Mucosa of descending colon (tissue), 3 donors: ENCODE data around the gene EVI5. TPM values are rescaled to one million over a fixed set of nuclear protein-coding genes. Genes with fewer than 3 reads are reported as not detected.
"Not testable (repeated sequence)": the region's sequence is repeated elsewhere in the genome, so short reads cannot be mapped to it uniquely, and the experiment has no call there.

Experiments used
- ATAC-seq: fragments of 200-7000 bp; cut with Tn5 transposase; one replicate; pipeline ENCODE4 v1.9.1; 2020; ENCODE audit warnings: mild to moderate bottlenecking, moderate library complexity
- DNase-seq, 3 donors: peaks; one replicate each; pipeline ENCODE4 v3.0.0-alpha.2; 2020
- H3K36me3 ChIP-seq: fragments of 200-600 bp; one replicate; pipeline ENCODE4 v1.8.0; 2021; ENCODE audit warnings: low read depth, mild to moderate bottlenecking
- H3K4me1 ChIP-seq: fragments of 200-600 bp; one replicate; pipeline ENCODE4 v1.8.0; 2021; ENCODE audit warnings: low read depth, mild to moderate bottlenecking
- H3K4me3 ChIP-seq: fragments of 200-600 bp; one replicate; pipeline ENCODE4 v1.8.0; 2021; ENCODE audit warnings: mild to moderate bottlenecking
- H3K9me3 ChIP-seq: fragments of 200-600 bp; one replicate; pipeline ENCODE4 v1.8.0; 2021; ENCODE audit warnings: mild to moderate bottlenecking
- CTCF ChIP-seq: fragments of 200-600 bp; IDR thresholded peaks from one replicate; pipeline ENCODE4 v1.8.0; 2022; ENCODE audit warnings: antibody characterized with exemption, mild to moderate bottlenecking
- intact Hi-C, 2 donors: fragments of 100-400 bp; cut with DNase I in 1 of 2; cut with micrococcal nuclease in 1 of 2; formaldehyde crosslinking; loops; one replicate each; pipeline versions ENCODE4 v1.11.0 to v1.11.1; 2022; cut with DNase I, micrococcal nuclease
- total RNA-seq, 3 donors: library from RNA; stranded (reverse); fragmentation: NEBNext Ultra II Directional in 2 of 3; extraction: Animal tissue kit (Norgen Biotek cat#: 25700) in 2 of 3; gene quantifications; one replicate each; pipeline versions ENCODE4 v1.2.1 to v1.2.4, GENCODE V29; 2021 to 2023
- donor health status: DM: no; HTN: no; CAD: no; lungs with moderate emphysema.
- donor health status: DM: no; HTN: no; CAD: no.
- donor health status: DM: no; HTN: yes; CAD: no.

EVI5 gene
- total RNA-seq, 3 donors from 2014 or later, result 32.3 to 52.4 (median 33.5) TPM

- ATAC-seq, result no peak
- TF ChIP-seq CTCF, result no peak
- no peak for DNase-seq
- no peak overlapping the region for H3K4me3 ChIP-seq
- H3K4me1 ChIP-seq, result no peaks in the 10 kb centered on the region
- intact Hi-C loops, result no loop called here
- no peaks in the 10 kb centered on the region for H3K36me3 ChIP-seq
- H3K9me3 ChIP-seq, result no peaks in the 10 kb centered on the region
Measured at GRCh38 chr1:92730476-92730875, 54.4 kb downstream of the EVI5 start.

- Histone ChIP-seq H3K4me3 (no peak overlapping the region), H3K36me3 (no peaks in the 10 kb centered on the region), H3K4me1 (no peaks in the 10 kb centered on the region), H3K9me3 (peaks cover 2% of the 10 kb centered on the region)
- TF ChIP-seq CTCF, result no peak
- intact Hi-C loops, result no loop called here
- ATAC-seq, result no peak
- DNase-seq, result no peak
Measured at GRCh38 chr1:92728697-92729096, 56.2 kb downstream of the EVI5 start.

GRCh38 chr1:92723713-92724112 is 61.2 kb downstream of the EVI5 start:
- DNase-seq, intact Hi-C loops: not testable (repeated sequence)

GRCh38 chr1:92721886-92722285 is 63.0 kb downstream of the EVI5 start:
- no peaks in the 10 kb centered on the region for H3K4me1 ChIP-seq
- no peaks in the 10 kb centered on the region for H3K36me3 ChIP-seq
- no peak for DNase-seq
- no peak for TF ChIP-seq CTCF
- ATAC-seq, result no peak
- peaks cover 3% of the 10 kb centered on the region for H3K9me3 ChIP-seq
- intact Hi-C loops, result no loop called here
- no peak overlapping the region for H3K4me3 ChIP-seq

More at GRCh38 chr1:92723713-92724112, 61.2 kb downstream of the EVI5 start:
- not testable (repeated sequence) for H3K4me3 ChIP-seq, H3K36me3 ChIP-seq, H3K4me1 ChIP-seq, H3K9me3 ChIP-seq, ATAC-seq

GRCh38 chr1:92721157-92721556 is 63.8 kb downstream of the EVI5 start:
- intact Hi-C loops, ATAC-seq, H3K4me3 ChIP-seq: not testable (repeated sequence)

GRCh38 chr1:92715476-92715951 is 69.4 kb downstream of the EVI5 start:
- intact Hi-C loops, H3K4me3 ChIP-seq, H3K4me1 ChIP-seq, H3K36me3 ChIP-seq, ATAC-seq, DNase-seq, H3K9me3 ChIP-seq: not testable (repeated sequence)

More at GRCh38 chr1:92721157-92721556, 63.8 kb downstream of the EVI5 start:
- H3K9me3 ChIP-seq, H3K36me3 ChIP-seq, DNase-seq, H3K4me1 ChIP-seq: not testable (repeated sequence)

- intact Hi-C loops, result no loop called here
- Histone ChIP-seq H3K4me3 (no peak overlapping the region), H3K9me3 (no peaks in the 10 kb centered on the region), H3K36me3 (no peaks in the 10 kb centered on the region), H3K4me1 (no peaks in the 10 kb centered on the region)
- DNase-seq (no peak), ATAC-seq (no peak)
- TF ChIP-seq CTCF, result no peak
Measured at GRCh38 chr1:92713939-92714338, 71.0 kb downstream of the EVI5 start.
